Epithelial cell of proximal tubule (primary cell): ENCODE measurements around the gene RMND5B. TPM values are rescaled to one million over a fixed set of nuclear protein-coding genes. Genes with fewer than 3 reads are reported as not detected.
A peak's percentile ranks its signal among the peaks of the same experiment; 100 is the strongest.

Source experiments
- DNase-seq: peaks from one replicate; pipeline ENCODE4 v3.0.0-alpha.2; 2011; ENCODE audit warnings: low read depth
- H3K4me3 ChIP-seq: 2 replicates; pipeline ENCODE4 v1.5.1; 2011; ENCODE audit warnings: low read depth, mild to moderate bottlenecking, low read length
- CTCF ChIP-seq: conservative IDR thresholded peaks from 2 replicates; pipeline ENCODE4 v1.5.1; 2012; ENCODE audit warnings: low read depth, mild to moderate bottlenecking, low read length
- total RNA-seq: library from RNA; depleted of rRNA; stranded (reverse); fragments of >200 nt; gene quantifications from 2 replicates; pipeline ENCODE4 v1.2.3, GENCODE V29; 2015

RMND5B gene
- total RNA-seq, 1 donor from 2014 or later: 31.5 TPM

GRCh38 chr5:178113841-178114324 is 16.9 kb upstream of the RMND5B start:
- TF ChIP-seq CTCF: no peak
- no peak for DNase-seq
- H3K4me3 ChIP-seq: peak overlapping the region; percentile 70

- peak overlapping the region; percentile 70 for H3K4me3 ChIP-seq
- no peak for DNase-seq
- no peak for TF ChIP-seq CTCF
Measured at GRCh38 chr5:178114325-178115135, 16.3 kb upstream of the RMND5B start.

DNA sequence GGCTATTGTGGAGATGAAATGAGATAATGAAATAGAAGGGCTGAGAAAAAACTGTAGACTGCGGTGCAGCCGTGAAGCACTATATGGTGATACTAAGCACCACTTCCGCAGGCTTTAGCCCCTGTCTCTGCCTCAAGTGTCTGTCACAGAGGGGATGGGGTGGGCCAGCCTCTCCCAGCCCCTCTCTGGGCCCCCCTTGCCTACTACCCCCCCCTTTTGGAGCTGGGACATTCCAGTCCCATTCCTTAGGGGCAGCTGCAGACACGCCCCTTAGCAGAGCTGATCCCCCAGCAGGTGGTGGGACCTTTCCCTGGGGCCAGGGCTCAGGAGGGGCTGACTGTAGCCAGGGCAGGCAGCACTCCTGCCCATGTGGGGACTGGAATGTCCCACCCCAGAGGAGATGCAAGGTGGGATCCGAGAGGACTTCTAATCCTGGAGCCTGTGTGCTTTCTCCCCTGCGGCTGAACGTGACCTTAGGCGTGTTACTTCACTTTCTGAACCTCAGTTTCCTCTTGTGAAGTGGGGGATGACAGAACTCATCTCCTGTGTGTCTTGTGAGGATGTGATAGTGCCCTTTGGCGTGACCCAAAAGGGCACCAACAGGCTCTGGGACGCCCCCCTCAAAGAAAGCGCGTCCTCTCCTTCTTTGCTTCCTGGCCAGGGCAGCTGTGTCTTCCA is 15.5 kb upstream of the RMND5B start:
- no peak for DNase-seq
- H3K4me3 ChIP-seq: peak overlapping the region; percentile 70
- TF ChIP-seq CTCF: no peak

GRCh38 chr5:178115814-178116142 is 15.0 kb upstream of the RMND5B start:
- no peak for DNase-seq
- no peak for TF ChIP-seq CTCF

DNA sequence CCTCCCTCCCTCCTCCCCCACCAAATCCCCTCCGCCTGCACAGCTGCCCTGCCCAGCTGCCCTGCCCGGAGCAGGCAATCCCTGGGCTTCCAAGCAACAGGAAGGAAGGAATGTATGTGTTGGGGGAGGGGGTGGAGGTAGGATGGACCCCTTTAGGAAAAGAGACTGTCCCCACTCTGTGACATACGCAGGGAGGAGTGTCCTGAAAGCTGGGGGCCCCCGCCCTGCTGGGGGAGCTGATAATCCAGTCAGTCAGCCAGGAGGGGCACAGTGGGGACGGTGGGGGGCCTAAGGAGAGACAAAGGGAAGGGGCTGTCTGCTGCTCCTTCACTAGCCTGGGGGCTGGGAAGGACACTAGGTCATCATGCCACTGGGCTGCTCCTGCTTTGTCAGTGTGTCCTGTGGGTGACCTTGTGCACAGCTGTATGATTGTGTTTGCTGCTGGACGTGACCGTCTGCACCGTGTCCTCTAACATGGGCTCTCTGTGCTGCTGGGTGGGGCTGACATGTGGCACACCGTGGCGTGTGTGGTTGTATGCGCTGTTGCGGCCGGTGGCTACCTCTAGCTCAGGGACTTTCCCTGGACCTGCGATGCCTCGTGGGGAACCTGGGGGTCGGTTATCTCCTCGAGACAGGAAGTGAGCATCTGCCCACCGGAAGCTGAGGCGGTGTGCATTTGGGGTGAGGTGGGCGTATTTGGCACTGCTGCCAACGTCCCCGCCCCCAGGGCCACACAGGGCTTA is 14.5 kb upstream of the RMND5B start:
- no peak overlapping the region for H3K4me3 ChIP-seq
- TF ChIP-seq CTCF: no peak
- DNase-seq: no peak

More at GRCh38 chr5:178115814-178116142, 15.0 kb upstream of the RMND5B start:
- H3K4me3 ChIP-seq: no peak overlapping the region

DNA sequence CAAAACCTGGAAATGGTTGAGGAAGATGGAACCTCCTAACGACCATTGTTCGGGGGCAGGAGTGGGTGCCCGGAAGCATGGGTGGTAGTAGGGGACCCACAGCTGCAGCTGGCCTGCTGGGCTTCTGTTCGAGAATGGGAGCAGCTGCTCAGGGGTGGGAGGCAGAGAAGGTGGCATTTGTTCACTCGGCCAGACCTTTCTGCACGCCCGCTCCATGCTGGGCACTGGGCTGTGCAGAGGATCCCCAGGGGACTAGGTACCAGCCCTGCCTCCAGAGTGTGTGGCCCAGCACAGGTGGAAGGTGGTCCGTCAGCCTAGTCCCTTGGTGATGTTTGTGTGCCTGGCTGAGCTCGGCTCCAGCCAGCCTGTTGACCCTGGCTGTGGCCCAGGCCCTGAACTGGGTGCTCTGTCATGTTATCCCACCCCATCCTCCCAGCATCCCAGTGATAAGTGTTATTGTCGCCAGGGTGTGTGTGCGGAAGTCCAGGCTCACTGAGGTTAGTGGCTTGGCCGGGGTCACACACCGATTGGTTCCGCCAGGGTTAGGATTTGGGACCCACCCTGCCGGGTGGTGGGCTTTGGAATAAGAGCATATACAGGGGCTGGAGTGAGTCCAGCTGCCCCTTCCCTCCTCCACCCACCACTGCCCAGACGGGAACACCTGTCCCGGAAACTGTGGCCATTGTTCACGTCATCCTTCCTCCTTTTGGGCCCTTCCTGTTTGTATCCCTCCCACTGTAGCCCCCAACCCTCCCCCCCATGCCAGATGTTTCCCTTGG is 12.7 kb upstream of the RMND5B start:
- no peak for TF ChIP-seq CTCF
- no peak overlapping the region for H3K4me3 ChIP-seq
- DNase-seq: no peak
